HFF-Myc (cell line): ENCODE measurements around the gene OTOF.

Experiments used
- DNase-seq: peaks from one replicate; pipeline ENCODE4 v3.0.0-alpha.2; 2011; ENCODE audit warnings: low read depth; ENCODE audit errors: extremely low read depth
- H3K4me3 ChIP-seq: replicated peaks from 2 replicates; pipeline ENCODE4 v1.5.1; 2011; ENCODE audit warnings: low read depth, mild to moderate bottlenecking, control low read depth, low read length
- TF ChIP-seq, protein P1 (sequence below): IDR thresholded peaks from 2 replicates; pipeline ENCODE4 v1.5.1; 2012; ENCODE audit warnings: mild to moderate bottlenecking, low read depth, low read length, control low read depth; ENCODE audit errors: missing control alignments

The OTOF gene

DNA sequence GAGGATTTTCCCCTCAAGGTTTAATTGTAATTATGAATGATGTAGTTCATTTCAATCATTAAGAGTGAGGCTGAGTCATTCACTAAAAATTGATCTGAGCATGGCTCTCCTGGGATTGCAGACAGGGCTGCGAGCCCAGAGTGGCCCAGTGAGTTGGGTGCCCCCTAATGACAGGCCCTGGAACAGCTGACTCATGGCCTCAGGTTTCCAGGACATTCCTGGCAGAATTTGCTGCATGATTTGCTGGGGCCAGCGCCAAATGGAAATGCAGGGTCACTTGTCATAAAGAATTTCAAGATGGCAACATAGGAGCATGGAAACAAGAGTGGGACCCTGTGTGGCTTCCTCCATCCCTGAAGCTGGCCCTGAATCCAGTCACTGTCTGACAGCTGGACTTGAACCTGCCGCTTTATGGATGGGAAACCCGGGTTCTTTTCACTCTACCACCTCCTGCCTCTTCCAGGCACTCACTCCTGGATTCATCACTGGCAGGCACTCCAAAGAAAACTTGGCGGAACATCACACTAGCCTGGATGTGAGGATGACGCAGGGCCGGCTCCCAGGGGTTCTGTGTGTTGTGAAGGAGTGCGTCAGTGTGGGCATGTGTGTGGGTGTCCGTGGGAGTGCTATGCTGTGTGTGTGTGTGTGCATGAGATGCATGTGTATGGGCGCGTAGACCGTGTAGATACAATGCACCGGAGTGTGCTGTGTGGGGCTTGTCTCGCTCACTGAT lies 15.2 kb downstream of the OTOF start:
- no peak for DNase-seq
- H3K4me3 ChIP-seq, result no peak overlapping the region
- TF ChIP-seq, protein P1, sequence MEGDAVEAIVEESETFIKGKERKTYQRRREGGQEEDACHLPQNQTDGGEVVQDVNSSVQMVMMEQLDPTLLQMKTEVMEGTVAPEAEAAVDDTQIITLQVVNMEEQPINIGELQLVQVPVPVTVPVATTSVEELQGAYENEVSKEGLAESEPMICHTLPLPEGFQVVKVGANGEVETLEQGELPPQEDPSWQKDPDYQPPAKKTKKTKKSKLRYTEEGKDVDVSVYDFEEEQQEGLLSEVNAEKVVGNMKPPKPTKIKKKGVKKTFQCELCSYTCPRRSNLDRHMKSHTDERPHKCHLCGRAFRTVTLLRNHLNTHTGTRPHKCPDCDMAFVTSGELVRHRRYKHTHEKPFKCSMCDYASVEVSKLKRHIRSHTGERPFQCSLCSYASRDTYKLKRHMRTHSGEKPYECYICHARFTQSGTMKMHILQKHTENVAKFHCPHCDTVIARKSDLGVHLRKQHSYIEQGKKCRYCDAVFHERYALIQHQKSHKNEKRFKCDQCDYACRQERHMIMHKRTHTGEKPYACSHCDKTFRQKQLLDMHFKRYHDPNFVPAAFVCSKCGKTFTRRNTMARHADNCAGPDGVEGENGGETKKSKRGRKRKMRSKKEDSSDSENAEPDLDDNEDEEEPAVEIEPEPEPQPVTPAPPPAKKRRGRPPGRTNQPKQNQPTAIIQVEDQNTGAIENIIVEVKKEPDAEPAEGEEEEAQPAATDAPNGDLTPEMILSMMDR, result peak; percentile 60

DNA sequence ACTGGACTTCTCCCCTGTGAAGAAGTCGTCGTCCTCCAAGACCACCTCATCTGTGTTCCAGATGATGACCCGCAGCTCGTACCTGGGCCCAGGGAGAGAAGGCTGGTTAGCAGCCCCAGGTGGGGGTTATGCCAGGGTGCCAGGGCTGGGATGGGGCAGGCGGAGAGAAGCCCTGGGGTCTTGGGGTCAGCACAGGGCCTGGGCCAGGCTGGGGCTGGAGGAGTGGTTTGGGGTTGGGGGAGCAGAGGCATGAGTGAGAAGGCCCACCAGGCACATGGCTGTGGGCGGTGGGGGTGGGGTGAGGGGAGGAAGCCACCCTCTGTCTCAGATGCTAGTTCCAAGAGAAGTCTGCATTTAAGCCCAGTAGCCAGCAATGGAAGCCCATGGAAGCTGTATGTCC lies 15.8 kb downstream of the OTOF start:
- H3K4me3 ChIP-seq, result no peak overlapping the region
- TF ChIP-seq, protein P1, result no peak
- no peak for DNase-seq

DNA sequence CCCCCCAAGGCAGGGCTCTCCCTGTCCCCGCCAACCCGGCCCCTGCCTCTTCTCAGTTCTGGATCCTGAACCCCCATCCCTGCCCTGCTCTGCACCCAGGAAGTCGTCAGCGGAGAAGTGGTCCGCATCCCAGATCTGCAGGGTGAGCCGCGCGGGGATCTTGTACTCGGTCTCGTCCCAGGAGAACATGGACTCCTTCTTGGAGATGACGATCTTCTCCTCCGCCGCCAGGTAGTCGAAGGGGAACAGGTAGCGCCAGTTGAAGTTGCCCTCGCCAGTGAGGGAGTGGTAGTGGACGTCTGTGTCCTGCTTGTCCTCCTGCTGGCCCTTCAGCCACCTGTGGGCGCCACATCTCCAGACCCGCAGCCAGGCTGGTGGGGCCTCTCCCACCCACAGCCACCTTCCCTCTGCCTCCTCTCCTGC lies 16.3 kb downstream of the OTOF start:
- TF ChIP-seq, protein P1, result no peak
- no peak overlapping the region for H3K4me3 ChIP-seq
- no peak for DNase-seq

DNA sequence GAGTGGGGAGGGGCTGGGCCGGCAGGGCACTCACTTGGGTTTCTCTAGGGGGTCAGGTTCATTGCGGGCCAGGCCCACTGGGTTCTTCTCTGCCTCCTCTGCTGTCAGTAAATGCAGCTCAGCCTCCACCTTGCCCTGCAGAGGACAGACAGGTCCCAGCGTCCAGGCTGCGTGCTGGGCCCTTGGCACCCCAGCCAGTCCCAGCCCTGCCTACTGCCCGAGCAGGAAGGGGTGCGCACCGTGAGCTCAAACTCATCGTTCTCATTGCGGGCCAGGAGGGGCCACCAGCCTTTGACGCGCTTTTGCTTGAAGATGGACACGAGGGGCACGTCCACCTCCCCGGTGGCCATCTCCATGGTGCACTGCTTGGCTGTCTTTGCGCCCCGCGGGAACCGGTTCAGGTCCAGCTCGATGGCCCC lies 17.3 kb downstream of the OTOF start:
- no peak for DNase-seq
- TF ChIP-seq, protein P1, result no peak
- H3K4me3 ChIP-seq, result no peak overlapping the region

- TF ChIP-seq, protein P1, result peak; percentile 27
- no peak for DNase-seq
- no peak overlapping the region for H3K4me3 ChIP-seq
Observed at GRCh38 chr2:26459991-26460612, 17.8 kb downstream of the OTOF start.

GRCh38 chr2:26458365-26459042 lies 19.4 kb downstream of the OTOF start:
- no peak for DNase-seq
- TF ChIP-seq, protein P1, result no peak
- no peak overlapping the region for H3K4me3 ChIP-seq
